Thyroid gland (tissue), 4 donors: ENCODE data around the gene DMWD. TPM values are rescaled to one million over a fixed set of nuclear protein-coding genes. Genes with fewer than 3 reads are reported as not detected.
A peak's percentile ranks its signal among the peaks of the same experiment; 100 is the strongest.
"Not testable (repeated sequence)": the region's sequence is repeated elsewhere in the genome, so short reads cannot be mapped to it uniquely, and the experiment has no call there.

Experiments
- DNase-seq, 2 donors: peaks; one replicate each; pipeline ENCODE4 v3.0.0-alpha.2; 2019
- H3K27ac ChIP-seq, 3 donors: fragments of 200-600 bp; sonication (generic); 1 replicate in 2 of 3; 2 replicates in 1 of 3; pipeline ENCODE4 v1.5.1; 2016 to 2019; ENCODE audit warnings: mild to moderate bottlenecking in 1 of 3, moderate library complexity in 1 of 3
- H3K27me3 ChIP-seq: fragments of 200-600 bp; sonication (generic); one replicate; pipeline ENCODE4 v1.5.1; 2019
- H3K36me3 ChIP-seq, 2 donors: fragments of 200-600 bp; sonication (generic); one replicate each; pipeline ENCODE4 v1.5.1; 2016 to 2019
- H3K4me1 ChIP-seq, 2 donors: fragments of 200-600 bp; sonication (generic); one replicate each; pipeline ENCODE4 v1.5.1; 2017 to 2019
- H3K4me3 ChIP-seq, 3 donors: fragments of 200-600 bp; sonication (generic); replicated peaks in 1 of 3; 1 replicate in 2 of 3; 2 replicates in 1 of 3; pipeline ENCODE4 v1.5.1; 2016; ENCODE audit warnings: mild to moderate bottlenecking in 1 of 3
- H3K9me3 ChIP-seq: fragments of 200-600 bp; sonication (generic); one replicate; pipeline ENCODE4 v1.5.1; 2017
- POLR2A ChIP-seq, 2 donors: fragments of 450-650 bp; IDR thresholded peaks; one replicate each; pipeline ENCODE4 v1.6.1; 2017; ENCODE audit warnings: antibody characterized with exemption in 2 of 2, mild to moderate bottlenecking in 2 of 2, moderate library complexity in 1 of 2
- WGBS, 2 donors: methylation state at CpG; one replicate each; pipeline ENCODE4 v1.1.5; 2017; 5-methylcytosine and 5-hydroxymethylcytosine counted together
- intact Hi-C: fragments of 100-400 bp; cut with DNase I; formaldehyde crosslinking; loops from one replicate; pipeline ENCODE4 v1.15.1; 2023
- total RNA-seq, 4 donors: library from RNA; depleted of rRNA; stranded (reverse); fragments of >200 nt; gene quantifications; one replicate each; pipeline ENCODE4 v1.2.3, GENCODE V29; 2016
- TF ChIP-seq, protein P1 (sequence below), 6 experiments: fragments of 200-600 bp in 3 of 6; fragments of 450-650 bp in 3 of 6; sonication (generic) in 3 of 6; IDR thresholded peaks; one replicate each; pipeline ENCODE4 v1.5.1; 2016 to 2019; ENCODE audit warnings: antibody characterized with exemption in 6 of 6, mild to moderate bottlenecking in 2 of 6, inconsistent platforms in 1 of 6, moderate library complexity in 1 of 6

Gene DMWD
- total RNA-seq, 4 donors from 2014 or later: 38.2 to 69.7 (median 48.3) TPM

DNA sequence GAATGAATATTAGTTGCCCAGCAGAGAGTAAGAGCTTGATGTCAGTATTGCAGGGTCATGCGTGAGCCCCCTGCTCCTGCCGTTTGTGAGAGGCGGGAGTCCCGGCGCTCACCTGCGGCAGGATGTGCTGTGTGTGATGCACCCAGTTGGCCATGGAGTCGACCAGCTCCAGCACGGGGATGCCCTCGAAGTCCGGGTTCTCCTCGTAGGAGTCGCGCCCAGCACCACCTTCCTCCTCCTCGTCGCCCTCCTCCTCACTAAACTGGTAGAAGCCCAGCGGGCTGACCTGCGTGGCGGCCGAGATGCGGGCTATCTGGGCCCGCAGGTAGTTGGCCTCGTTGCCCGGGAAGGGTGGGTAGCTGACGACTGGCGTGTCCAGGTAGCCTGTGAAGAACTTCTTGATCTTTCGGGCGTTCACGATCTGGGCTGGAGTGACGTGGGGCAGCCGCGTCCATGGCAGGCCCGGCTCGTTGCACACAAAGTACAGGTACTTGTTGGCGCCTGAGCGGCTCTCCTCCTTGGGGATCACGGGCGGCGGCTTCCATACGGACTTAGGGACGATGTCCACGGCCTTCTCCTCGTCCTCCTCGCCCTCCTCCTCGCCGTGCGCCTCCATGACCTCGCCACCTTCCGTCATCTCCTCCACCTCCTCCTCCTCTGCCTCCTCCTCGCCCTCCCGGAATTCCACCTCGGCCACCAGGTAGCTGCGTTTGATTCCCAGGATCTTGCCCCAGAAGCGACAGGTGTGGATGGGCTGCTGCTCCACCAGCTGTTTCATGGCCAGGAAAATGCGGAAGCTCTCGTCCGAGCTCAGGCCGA, 11.7 kb upstream of the DMWD start:
- Histone ChIP-seq H3K4me1 (peaks cover 42 to 44% of the 10 kb centered on the region in 2 donors), H3K4me3 (peak overlapping the region in 1 of 3 donors; percentile 7), H3K27ac (peak overlapping the region; percentile 82 to 95 (median 92)), H3K9me3 (no peaks in the 10 kb centered on the region), H3K27me3 (no peaks in the 10 kb centered on the region), H3K36me3 (no peaks in the 10 kb centered on the region)
- intact Hi-C loops: no loop called here
- DNase-seq: peak; percentile 92 to 94
- TF ChIP-seq, protein P1, sequence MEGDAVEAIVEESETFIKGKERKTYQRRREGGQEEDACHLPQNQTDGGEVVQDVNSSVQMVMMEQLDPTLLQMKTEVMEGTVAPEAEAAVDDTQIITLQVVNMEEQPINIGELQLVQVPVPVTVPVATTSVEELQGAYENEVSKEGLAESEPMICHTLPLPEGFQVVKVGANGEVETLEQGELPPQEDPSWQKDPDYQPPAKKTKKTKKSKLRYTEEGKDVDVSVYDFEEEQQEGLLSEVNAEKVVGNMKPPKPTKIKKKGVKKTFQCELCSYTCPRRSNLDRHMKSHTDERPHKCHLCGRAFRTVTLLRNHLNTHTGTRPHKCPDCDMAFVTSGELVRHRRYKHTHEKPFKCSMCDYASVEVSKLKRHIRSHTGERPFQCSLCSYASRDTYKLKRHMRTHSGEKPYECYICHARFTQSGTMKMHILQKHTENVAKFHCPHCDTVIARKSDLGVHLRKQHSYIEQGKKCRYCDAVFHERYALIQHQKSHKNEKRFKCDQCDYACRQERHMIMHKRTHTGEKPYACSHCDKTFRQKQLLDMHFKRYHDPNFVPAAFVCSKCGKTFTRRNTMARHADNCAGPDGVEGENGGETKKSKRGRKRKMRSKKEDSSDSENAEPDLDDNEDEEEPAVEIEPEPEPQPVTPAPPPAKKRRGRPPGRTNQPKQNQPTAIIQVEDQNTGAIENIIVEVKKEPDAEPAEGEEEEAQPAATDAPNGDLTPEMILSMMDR (IDR thresholded peaks at IDR 0.05): no peak
- TF ChIP-seq POLR2A (IDR thresholded peaks at IDR 0.05): no peak
- 49 to 57% methylated on average over 37 to 56 of the region's 57 CpGs for WGBS, 2 donors

DNA sequence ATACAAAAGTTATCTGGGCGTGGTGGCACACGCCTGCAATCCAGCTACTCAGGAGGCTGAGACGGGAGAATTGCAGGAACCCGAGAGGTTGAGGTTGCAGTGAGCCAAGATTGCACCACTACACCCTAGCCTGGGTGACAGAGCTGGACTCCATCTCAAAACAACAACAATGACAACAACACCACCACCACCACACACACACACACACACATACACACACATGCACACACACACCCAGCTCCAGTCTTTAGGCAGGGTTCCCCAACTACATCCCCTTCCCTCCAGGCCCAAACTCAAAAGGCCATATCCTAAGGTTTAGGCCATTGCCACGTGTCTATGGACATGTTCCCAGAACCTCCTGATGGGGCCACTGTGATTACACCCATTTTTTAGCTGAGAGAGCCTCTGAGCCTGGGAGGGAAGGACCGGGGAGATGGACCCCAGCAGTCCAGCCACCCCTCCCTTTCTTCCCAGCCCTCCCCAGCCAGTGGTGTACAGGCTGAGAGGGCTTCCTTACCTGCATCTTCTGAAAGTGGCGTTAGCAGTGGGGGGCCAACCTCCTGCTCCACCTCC, 9.0 kb upstream of the DMWD start:
- TF ChIP-seq POLR2A (IDR thresholded peaks at IDR 0.05): no peak
- TF ChIP-seq, protein P1 (IDR thresholded peaks at IDR 0.05): no peak
- DNase-seq: no peak
- WGBS, 2 donors: 81 to 89% methylated on average over 6 to 7 of the region's 7 CpGs

DNA sequence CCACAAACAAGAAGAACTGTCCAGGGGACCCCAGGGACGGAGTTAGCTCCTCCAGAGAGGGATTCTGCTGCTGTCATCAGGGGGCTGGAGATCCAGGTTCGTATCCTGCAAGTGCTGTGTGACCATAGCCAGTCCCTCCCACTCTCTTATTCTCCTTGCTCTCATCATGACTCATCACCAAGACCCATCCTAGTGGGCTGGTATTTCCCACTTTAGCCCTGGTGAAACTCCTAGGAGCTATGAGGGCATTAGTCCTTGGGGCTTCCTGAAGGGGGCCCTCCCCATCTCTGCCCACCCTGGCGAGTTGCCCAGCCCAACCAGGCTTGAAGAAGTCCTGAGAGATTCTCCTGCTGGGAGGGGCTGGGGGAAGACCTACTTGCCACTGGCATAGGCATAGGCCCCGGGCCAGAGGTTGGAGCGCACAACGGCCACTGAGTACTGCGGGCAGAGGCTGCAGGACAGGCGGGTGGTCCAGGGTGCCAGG, 7.5 kb upstream of the DMWD start:
- 36 to 45% methylated on average over 5 to 8 of the region's 8 CpGs for WGBS, 2 donors
- H3K4me1 ChIP-seq: peaks cover 43 to 47% of the 10 kb centered on the region in 2 donors
- intact Hi-C loops: no loop called here

More for the DNA sequence above, 9.0 kb upstream of the DMWD start:
- Histone ChIP-seq H3K4me1 (peaks cover 54 to 55% of the 10 kb centered on the region in 2 donors), H3K36me3 (no peaks in the 10 kb centered on the region), H3K4me3 (no peak overlapping the region), H3K27me3 (no peaks in the 10 kb centered on the region), H3K27ac (peak overlapping the region in 2 of 3 donors; percentile 75 to 85), H3K9me3 (no peaks in the 10 kb centered on the region)
- intact Hi-C loops: no loop called here

DNA sequence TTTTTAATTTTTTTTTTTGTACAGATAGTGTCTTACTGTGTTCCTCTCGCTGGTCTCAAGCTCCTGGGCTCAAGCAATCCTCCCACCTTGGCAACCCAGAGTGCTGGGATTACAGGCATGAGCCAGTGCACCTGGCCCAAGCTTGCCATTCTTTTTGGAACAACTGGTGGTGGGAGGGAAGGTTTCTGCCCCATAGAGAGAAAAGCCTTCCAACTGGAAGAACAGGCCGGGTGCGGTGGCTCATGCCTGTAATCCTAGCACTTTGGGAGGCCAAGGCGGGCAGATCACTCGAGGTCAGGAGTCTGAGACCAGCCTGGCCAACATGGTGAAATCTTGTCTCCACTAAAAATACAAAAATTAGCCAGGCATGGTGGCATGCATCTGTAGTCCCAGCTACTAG, 6.9 kb upstream of the DMWD start:
- H3K27me3 ChIP-seq, H3K36me3 ChIP-seq, H3K9me3 ChIP-seq, H3K4me3 ChIP-seq, intact Hi-C loops: not testable (repeated sequence)
- 30 to 32% methylated on average over 2 to 5 of the region's 5 CpGs for WGBS, 2 donors
- Histone ChIP-seq H3K27ac (peak overlapping the region; percentile 75 to 85 (median 77)), H3K4me1 (peaks cover 43 to 45% of the 10 kb centered on the region in 2 donors)
- DNase-seq: peak; percentile 80 to 81

More for the DNA sequence above, 7.5 kb upstream of the DMWD start:
- Histone ChIP-seq H3K4me3 (no peak overlapping the region), H3K27ac (peak overlapping the region; percentile 75 to 85 (median 77)), H3K36me3 (no peaks in the 10 kb centered on the region), H3K27me3 (no peaks in the 10 kb centered on the region), H3K9me3 (no peaks in the 10 kb centered on the region)
- TF ChIP-seq, protein P1 (IDR thresholded peaks at IDR 0.05): no peak
- TF ChIP-seq POLR2A (IDR thresholded peaks at IDR 0.05): no peak
- DNase-seq: peak; percentile 69 to 79

DNA sequence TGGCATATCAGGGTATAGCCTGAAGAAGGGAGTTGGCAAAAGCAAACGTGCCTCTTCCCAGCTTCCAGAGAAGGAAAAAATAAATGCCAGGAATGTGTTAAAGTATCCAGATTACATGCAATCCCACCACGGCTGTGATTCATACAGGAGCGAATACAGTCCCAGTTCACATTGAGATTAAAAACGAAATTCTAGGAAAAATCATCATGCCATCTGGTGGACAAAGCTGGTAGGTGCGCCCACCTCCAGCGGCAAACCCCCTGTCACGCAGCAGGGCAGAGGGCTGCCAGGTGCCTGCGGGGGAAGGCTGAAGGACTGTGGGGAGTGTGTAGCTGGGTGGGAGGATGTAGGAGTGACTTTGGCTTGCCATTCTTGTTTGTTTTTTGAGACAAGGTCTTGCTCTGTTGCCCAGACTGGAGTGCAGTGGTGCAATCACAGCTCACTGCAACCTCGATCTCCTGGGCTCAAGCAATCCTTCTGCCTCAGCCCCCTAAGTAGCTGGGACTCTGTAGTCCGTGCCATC, 6.4 kb upstream of the DMWD start:
- no peaks in the 10 kb centered on the region for H3K36me3 ChIP-seq
- H3K4me1 ChIP-seq: peaks cover 40 to 45% of the 10 kb centered on the region in 2 donors
- H3K4me3 ChIP-seq: no peak overlapping the region
- no peaks in the 10 kb centered on the region for H3K9me3 ChIP-seq
- peak; percentile 86 to 87 for DNase-seq
- intact Hi-C loops: no loop called here
- peak overlapping the region; percentile 75 to 85 (median 77) for H3K27ac ChIP-seq
- WGBS, 2 donors: 3% methylated on average over 10 of the region's 10 CpGs
- no peaks in the 10 kb centered on the region for H3K27me3 ChIP-seq
- no peak for TF ChIP-seq POLR2A (IDR thresholded peaks at IDR 0.05)
- TF ChIP-seq, protein P1 (IDR thresholded peaks at IDR 0.05): peak; percentile 74 to 92 (median 86)
